NCI-H748 treated with DMSO at 0.1 percent for 48 hours (cell line): ENCODE results near the gene MINDY3.
A peak's percentile ranks its signal among the peaks of the same experiment; 100 is the strongest.
"Not testable (repeated sequence)": the region's sequence is repeated elsewhere in the genome, so short reads cannot be mapped to it uniquely, and the experiment has no call there.

Experiments
- DNase-seq: peaks from one replicate; lab custom pipeline; 2025; lab: John Stamatoyannopoulos, UW

Gene MINDY3

GRCh38 chr10:15856328-15857015, 3.8 kb downstream of the MINDY3 start:
- no peak for DNase-seq

GRCh38 chr10:15853800-15854199, 6.5 kb downstream of the MINDY3 start:
- DNase-seq, result no peak

GRCh38 chr10:15852111-15852557, 8.2 kb downstream of the MINDY3 start:
- no peak for DNase-seq

- not testable (repeated sequence) for DNase-seq
Measured at GRCh38 chr10:15850337-15850978, 9.8 kb downstream of the MINDY3 start.

GRCh38 chr10:15849316-15849715, 11.0 kb downstream of the MINDY3 start:
- DNase-seq, result no peak

GRCh38 chr10:15847481-15847880, 12.8 kb downstream of the MINDY3 start:
- no peak for DNase-seq

- no peak for DNase-seq
Measured at GRCh38 chr10:15844517-15844916, 15.8 kb downstream of the MINDY3 start.

GRCh38 chr10:15843695-15844094, 16.6 kb downstream of the MINDY3 start:
- DNase-seq, result no peak

GRCh38 chr10:15842556-15843169, 17.6 kb downstream of the MINDY3 start:
- DNase-seq, result no peak

- no peak for DNase-seq
Measured at GRCh38 chr10:15841696-15842095, 18.6 kb downstream of the MINDY3 start.

- DNase-seq, result no peak
Measured at GRCh38 chr10:15836807-15837206, 23.5 kb downstream of the MINDY3 start.

GRCh38 chr10:15829495-15829894, 30.8 kb downstream of the MINDY3 start:
- no peak for DNase-seq

- DNase-seq, result no peak
Measured at GRCh38 chr10:15824498-15824897, 35.8 kb downstream of the MINDY3 start.

GRCh38 chr10:15822131-15822530, 38.2 kb downstream of the MINDY3 start:
- DNase-seq, result no peak

- no peak for DNase-seq
Measured at GRCh38 chr10:15821046-15821683, 39.1 kb downstream of the MINDY3 start.

- no peak for DNase-seq
Measured at GRCh38 chr10:15817409-15818046, 42.8 kb downstream of the MINDY3 start.

- peak; percentile 33 for DNase-seq
Measured at GRCh38 chr10:15815242-15815885, 44.9 kb downstream of the MINDY3 start.

- DNase-seq, result no peak
Measured at GRCh38 chr10:15814565-15814964, 45.7 kb downstream of the MINDY3 start.

- no peak for DNase-seq
Measured at GRCh38 chr10:15813415-15813814, 46.9 kb downstream of the MINDY3 start.

- DNase-seq, result no peak
Measured at GRCh38 chr10:15809450-15809849, 50.9 kb downstream of the MINDY3 start.

- DNase-seq, result no peak
Measured at GRCh38 chr10:15808204-15808797, 52.0 kb downstream of the MINDY3 start.
